ENCODE results near the gene CNKSR3.

CNKSR3 gene

GRCh38 chr6:154371281-154371680, 139.2 kb downstream of the CNKSR3 start:
- TF ChIP-seq TAF1 (IDR thresholded peaks at IDR 0.05; ENCODE audit: low read depth, low read length) = no peak
- no peak for TF ChIP-seq POLR2AphosphoS5 (IDR thresholded peaks at IDR 0.05; ENCODE audit: low read depth, low read length)
- TF ChIP-seq POU2F2 (IDR thresholded peaks at IDR 0.05; ENCODE audit: low read depth, low read length) = no peak
- no peak for TF ChIP-seq SPI1 (IDR thresholded peaks at IDR 0.05; ENCODE audit: low read depth, low read length)
- TF ChIP-seq POLR2A (IDR thresholded peaks at IDR 0.05; ENCODE audit: low read depth, low read length) = no peak
- TF ChIP-seq PAX5 (IDR thresholded peaks at IDR 0.05; ENCODE audit: insufficient read depth, low read length, severe bottlenecking) = no peak
- DNase-seq (ENCODE audit: insufficient read length, low spot score) (no peak), FAIRE-seq (no peak)

- TF ChIP-seq POLR2A (IDR thresholded peaks at IDR 0.05; ENCODE audit: low read depth, low read length) (no peak), POU2F2 (IDR thresholded peaks at IDR 0.05; ENCODE audit: low read depth, low read length) (no peak), SPI1 (IDR thresholded peaks at IDR 0.05; ENCODE audit: low read depth, low read length) (no peak), TAF1 (IDR thresholded peaks at IDR 0.05; ENCODE audit: low read depth, low read length) (no peak), POLR2AphosphoS5 (IDR thresholded peaks at IDR 0.05; ENCODE audit: low read depth, low read length) (no peak), PAX5 (IDR thresholded peaks at IDR 0.05; ENCODE audit: insufficient read depth, low read length, severe bottlenecking) (no peak)
- FAIRE-seq = peak; percentile 56
- no peak for DNase-seq (ENCODE audit: insufficient read length, low spot score)
These were observed 139.9 kb downstream of the CNKSR3 start for GRCh38 chr6:154370545-154370944.

GRCh38 chr6:154367839-154368695, 142.4 kb downstream of the CNKSR3 start:
- TF ChIP-seq SPI1 (IDR thresholded peaks at IDR 0.05; ENCODE audit: low read depth, low read length) (no peak), POU2F2 (IDR thresholded peaks at IDR 0.05; ENCODE audit: low read depth, low read length) (no peak), POLR2A (IDR thresholded peaks at IDR 0.05; ENCODE audit: low read depth, low read length) (no peak), POLR2AphosphoS5 (IDR thresholded peaks at IDR 0.05; ENCODE audit: low read depth, low read length) (no peak), TAF1 (IDR thresholded peaks at IDR 0.05; ENCODE audit: low read depth, low read length) (no peak), PAX5 (IDR thresholded peaks at IDR 0.05; ENCODE audit: insufficient read depth, low read length, severe bottlenecking) (no peak)
- no peak for DNase-seq (ENCODE audit: insufficient read length, low spot score)
- FAIRE-seq = no peak

GRCh38 chr6:154367336-154367735, 143.1 kb downstream of the CNKSR3 start:
- FAIRE-seq = no peak
- no peak for TF ChIP-seq TAF1 (IDR thresholded peaks at IDR 0.05; ENCODE audit: low read depth, low read length)
- TF ChIP-seq POLR2AphosphoS5 (IDR thresholded peaks at IDR 0.05; ENCODE audit: low read depth, low read length) = no peak
- no peak for TF ChIP-seq POU2F2 (IDR thresholded peaks at IDR 0.05; ENCODE audit: low read depth, low read length)
- TF ChIP-seq POLR2A (IDR thresholded peaks at IDR 0.05; ENCODE audit: low read depth, low read length) = no peak
- no peak for TF ChIP-seq PAX5 (IDR thresholded peaks at IDR 0.05; ENCODE audit: insufficient read depth, low read length, severe bottlenecking)
- no peak for TF ChIP-seq SPI1 (IDR thresholded peaks at IDR 0.05; ENCODE audit: low read depth, low read length)
- no peak for DNase-seq (ENCODE audit: insufficient read length, low spot score)

GRCh38 chr6:154363821-154364220, 146.7 kb downstream of the CNKSR3 start:
- DNase-seq (ENCODE audit: insufficient read length, low spot score) = no peak
- TF ChIP-seq SPI1 (IDR thresholded peaks at IDR 0.05; ENCODE audit: low read depth, low read length) = no peak
- no peak for TF ChIP-seq POLR2A (IDR thresholded peaks at IDR 0.05; ENCODE audit: low read depth, low read length)
- TF ChIP-seq TAF1 (IDR thresholded peaks at IDR 0.05; ENCODE audit: low read depth, low read length) = no peak
- no peak for TF ChIP-seq POU2F2 (IDR thresholded peaks at IDR 0.05; ENCODE audit: low read depth, low read length)
- no peak for TF ChIP-seq PAX5 (IDR thresholded peaks at IDR 0.05; ENCODE audit: insufficient read depth, low read length, severe bottlenecking)
- no peak for TF ChIP-seq POLR2AphosphoS5 (IDR thresholded peaks at IDR 0.05; ENCODE audit: low read depth, low read length)
- no peak for FAIRE-seq

- TF ChIP-seq POLR2AphosphoS5 (IDR thresholded peaks at IDR 0.05; ENCODE audit: low read depth, low read length) (no peak), SPI1 (IDR thresholded peaks at IDR 0.05; ENCODE audit: low read depth, low read length) (no peak), POLR2A (IDR thresholded peaks at IDR 0.05; ENCODE audit: low read depth, low read length) (no peak), POU2F2 (IDR thresholded peaks at IDR 0.05; ENCODE audit: low read depth, low read length) (no peak), TAF1 (IDR thresholded peaks at IDR 0.05; ENCODE audit: low read depth, low read length) (no peak), PAX5 (IDR thresholded peaks at IDR 0.05; ENCODE audit: insufficient read depth, low read length, severe bottlenecking) (no peak)
- FAIRE-seq (no peak), DNase-seq (ENCODE audit: insufficient read length, low spot score) (no peak)
These were observed 149.0 kb downstream of the CNKSR3 start for GRCh38 chr6:154361476-154361875.

- FAIRE-seq (no peak), DNase-seq (ENCODE audit: insufficient read length, low spot score) (no peak)
- TF ChIP-seq POU2F2 (IDR thresholded peaks at IDR 0.05; ENCODE audit: low read depth, low read length) (no peak), TAF1 (IDR thresholded peaks at IDR 0.05; ENCODE audit: low read depth, low read length) (no peak), POLR2A (IDR thresholded peaks at IDR 0.05; ENCODE audit: low read depth, low read length) (no peak), POLR2AphosphoS5 (IDR thresholded peaks at IDR 0.05; ENCODE audit: low read depth, low read length) (no peak), SPI1 (IDR thresholded peaks at IDR 0.05; ENCODE audit: low read depth, low read length) (no peak), PAX5 (IDR thresholded peaks at IDR 0.05; ENCODE audit: insufficient read depth, low read length, severe bottlenecking) (no peak)
These were observed 150.0 kb downstream of the CNKSR3 start for GRCh38 chr6:154360476-154360875.

- FAIRE-seq (no peak), DNase-seq (ENCODE audit: insufficient read length, low spot score) (no peak)
- TF ChIP-seq TAF1 (IDR thresholded peaks at IDR 0.05; ENCODE audit: low read depth, low read length) (no peak), POU2F2 (IDR thresholded peaks at IDR 0.05; ENCODE audit: low read depth, low read length) (no peak), PAX5 (IDR thresholded peaks at IDR 0.05; ENCODE audit: insufficient read depth, low read length, severe bottlenecking) (no peak), POLR2AphosphoS5 (IDR thresholded peaks at IDR 0.05; ENCODE audit: low read depth, low read length) (no peak), SPI1 (IDR thresholded peaks at IDR 0.05; ENCODE audit: low read depth, low read length) (no peak), POLR2A (IDR thresholded peaks at IDR 0.05; ENCODE audit: low read depth, low read length) (no peak)
These were observed 150.8 kb downstream of the CNKSR3 start for GRCh38 chr6:154359679-154360078.

- no peak for DNase-seq (ENCODE audit: insufficient read length, low spot score)
- TF ChIP-seq TAF1 (IDR thresholded peaks at IDR 0.05; ENCODE audit: low read depth, low read length) (no peak), POLR2A (IDR thresholded peaks at IDR 0.05; ENCODE audit: low read depth, low read length) (no peak), SPI1 (IDR thresholded peaks at IDR 0.05; ENCODE audit: low read depth, low read length) (no peak), POU2F2 (IDR thresholded peaks at IDR 0.05; ENCODE audit: low read depth, low read length) (no peak), PAX5 (IDR thresholded peaks at IDR 0.05; ENCODE audit: insufficient read depth, low read length, severe bottlenecking) (no peak), POLR2AphosphoS5 (IDR thresholded peaks at IDR 0.05; ENCODE audit: low read depth, low read length) (no peak)
- FAIRE-seq = peak; percentile 35
These were observed 151.3 kb downstream of the CNKSR3 start for GRCh38 chr6:154359161-154359574.

Data from GM12891 (cell line).